Testis (tissue), 2 donors: ENCODE measurements around the gene CPSF4L.

Experiments
- POLR2A ChIP-seq: fragments of 450-650 bp; IDR thresholded peaks from one replicate; pipeline ENCODE4 v1.6.1; 2017; ENCODE audit warnings: antibody characterized with exemption, mild to moderate bottlenecking, moderate library complexity
- TF ChIP-seq, protein P1 (sequence below), 3 experiments: fragments of 450-650 bp in 2 of 3; fragments of 200-600 bp in 1 of 3; sonication (generic) in 1 of 3; IDR thresholded peaks; one replicate each; pipeline ENCODE4 v1.5.1; 2016 to 2019; ENCODE audit warnings: antibody characterized with exemption in 3 of 3, mild to moderate bottlenecking in 2 of 3, moderate library complexity in 1 of 3

- TF ChIP-seq POLR2A, result no peak
- TF ChIP-seq, protein P1, sequence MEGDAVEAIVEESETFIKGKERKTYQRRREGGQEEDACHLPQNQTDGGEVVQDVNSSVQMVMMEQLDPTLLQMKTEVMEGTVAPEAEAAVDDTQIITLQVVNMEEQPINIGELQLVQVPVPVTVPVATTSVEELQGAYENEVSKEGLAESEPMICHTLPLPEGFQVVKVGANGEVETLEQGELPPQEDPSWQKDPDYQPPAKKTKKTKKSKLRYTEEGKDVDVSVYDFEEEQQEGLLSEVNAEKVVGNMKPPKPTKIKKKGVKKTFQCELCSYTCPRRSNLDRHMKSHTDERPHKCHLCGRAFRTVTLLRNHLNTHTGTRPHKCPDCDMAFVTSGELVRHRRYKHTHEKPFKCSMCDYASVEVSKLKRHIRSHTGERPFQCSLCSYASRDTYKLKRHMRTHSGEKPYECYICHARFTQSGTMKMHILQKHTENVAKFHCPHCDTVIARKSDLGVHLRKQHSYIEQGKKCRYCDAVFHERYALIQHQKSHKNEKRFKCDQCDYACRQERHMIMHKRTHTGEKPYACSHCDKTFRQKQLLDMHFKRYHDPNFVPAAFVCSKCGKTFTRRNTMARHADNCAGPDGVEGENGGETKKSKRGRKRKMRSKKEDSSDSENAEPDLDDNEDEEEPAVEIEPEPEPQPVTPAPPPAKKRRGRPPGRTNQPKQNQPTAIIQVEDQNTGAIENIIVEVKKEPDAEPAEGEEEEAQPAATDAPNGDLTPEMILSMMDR (IDR thresholded peaks at IDR 0.05), result no peak
Measured at GRCh38 chr17:73251871-73252270, 9.8 kb downstream of the CPSF4L start.
